RWPE1 (cell line): ENCODE measurements around the gene GKN2.

ENCODE experiments used
- CTCF ChIA-PET: fragments of 350-600 bp; sonication (Branson Sonifier 250); formaldehyde crosslinking; extraction: SDS; loops from one replicate; lab custom pipeline; 2021; lab: Yijun Ruan, JAX
- POLR2A ChIA-PET: fragments of 400-600 bp; formaldehyde crosslinking; extraction: SDS; loops from one replicate; lab custom pipeline; 2020; ENCODE audit warnings: antibody characterized with exemption; ENCODE audit not compliant: low non-redundant PET; lab: Yijun Ruan, JAX
- DNase-seq: peaks from one replicate; pipeline ENCODE4 v3.0.0; 2012; ENCODE audit warnings: low spot score
- H3K27ac ChIP-seq: fragments of 450-650 bp; 2 replicates; pipeline ENCODE4 v1.5.1; 2017
- TF ChIP-seq, protein P1 (sequence below): fragments of 450-650 bp; conservative IDR thresholded peaks from 2 replicates; pipeline ENCODE4 v1.5.1; 2017; ENCODE audit warnings: low read depth, mild to moderate bottlenecking

Gene GKN2

DNA sequence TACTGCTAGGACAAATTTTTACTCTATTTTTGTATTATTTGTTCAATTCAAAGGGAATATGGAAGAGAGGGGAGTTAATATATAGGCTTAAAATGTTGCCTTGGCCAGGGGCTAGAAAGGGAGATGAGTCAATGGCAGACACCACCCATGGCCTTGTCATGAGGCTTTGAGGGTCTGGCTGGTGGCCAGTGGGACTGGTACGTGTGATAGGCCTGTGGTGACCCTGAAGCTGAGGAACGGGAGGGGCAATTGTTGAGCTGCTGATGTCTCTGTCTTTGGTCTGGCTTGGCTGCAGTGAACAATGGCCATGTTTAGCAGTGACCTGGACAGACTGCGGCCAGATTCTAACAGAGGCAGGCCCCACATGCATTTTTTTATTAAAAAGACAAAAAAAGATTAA is 40.2 kb upstream of the GKN2 start:
- CTCF ChIA-PET, result no interaction called here

DNA sequence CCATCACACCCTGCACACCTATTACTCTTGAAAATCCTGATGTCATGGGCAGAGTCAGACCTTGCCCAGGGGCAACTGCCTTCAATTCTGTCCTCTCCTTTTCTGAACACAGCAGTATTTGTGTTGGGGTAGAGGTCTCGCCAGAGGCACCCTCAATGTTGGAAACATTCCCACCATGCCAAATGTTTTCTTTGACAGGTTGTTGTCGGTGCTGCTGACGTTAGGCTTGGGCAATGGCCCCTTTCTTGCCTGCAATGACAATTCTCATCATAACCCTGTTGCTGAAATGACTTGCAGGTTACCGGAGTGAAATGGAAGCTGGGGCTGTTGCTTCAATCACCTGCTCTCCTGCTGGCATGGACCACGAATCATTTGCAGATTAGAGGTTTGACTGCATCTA is 39.6 kb upstream of the GKN2 start:
- TF ChIP-seq, protein P1, sequence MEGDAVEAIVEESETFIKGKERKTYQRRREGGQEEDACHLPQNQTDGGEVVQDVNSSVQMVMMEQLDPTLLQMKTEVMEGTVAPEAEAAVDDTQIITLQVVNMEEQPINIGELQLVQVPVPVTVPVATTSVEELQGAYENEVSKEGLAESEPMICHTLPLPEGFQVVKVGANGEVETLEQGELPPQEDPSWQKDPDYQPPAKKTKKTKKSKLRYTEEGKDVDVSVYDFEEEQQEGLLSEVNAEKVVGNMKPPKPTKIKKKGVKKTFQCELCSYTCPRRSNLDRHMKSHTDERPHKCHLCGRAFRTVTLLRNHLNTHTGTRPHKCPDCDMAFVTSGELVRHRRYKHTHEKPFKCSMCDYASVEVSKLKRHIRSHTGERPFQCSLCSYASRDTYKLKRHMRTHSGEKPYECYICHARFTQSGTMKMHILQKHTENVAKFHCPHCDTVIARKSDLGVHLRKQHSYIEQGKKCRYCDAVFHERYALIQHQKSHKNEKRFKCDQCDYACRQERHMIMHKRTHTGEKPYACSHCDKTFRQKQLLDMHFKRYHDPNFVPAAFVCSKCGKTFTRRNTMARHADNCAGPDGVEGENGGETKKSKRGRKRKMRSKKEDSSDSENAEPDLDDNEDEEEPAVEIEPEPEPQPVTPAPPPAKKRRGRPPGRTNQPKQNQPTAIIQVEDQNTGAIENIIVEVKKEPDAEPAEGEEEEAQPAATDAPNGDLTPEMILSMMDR, result no peak
- no peak for DNase-seq
- no peak overlapping the region for H3K27ac ChIP-seq
- POLR2A ChIA-PET, result no interaction called here
- CTCF ChIA-PET, result interaction anchor here (0.6 kb wide), 1 partner anchor 10 kb away, joined by 4 read pairs; no protein-coding TSS in a partner anchor

More for the DNA sequence above, 40.2 kb upstream of the GKN2 start:
- no peak overlapping the region for H3K27ac ChIP-seq
- DNase-seq, result no peak
- TF ChIP-seq, protein P1, result no peak
- POLR2A ChIA-PET, result no interaction called here

DNA sequence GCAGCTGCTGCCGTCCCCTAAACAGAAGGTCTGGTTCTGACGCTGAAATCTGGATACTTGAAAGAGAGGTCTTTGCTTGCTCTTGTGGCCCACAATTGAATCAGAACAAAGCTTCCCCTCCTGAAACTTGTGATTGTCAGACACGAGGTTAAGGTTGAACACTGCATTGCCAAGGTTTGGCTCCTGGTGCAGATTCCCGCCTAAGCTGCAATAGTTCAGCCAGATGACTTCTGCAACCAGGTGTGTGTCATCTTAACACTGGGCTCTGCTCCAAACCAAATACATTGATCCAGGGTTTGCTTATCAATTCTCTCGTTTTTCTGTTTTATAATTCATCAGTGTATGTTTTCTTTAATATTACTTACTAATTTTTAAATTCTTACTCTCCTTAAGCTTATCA is 36.3 kb upstream of the GKN2 start:
- no peak overlapping the region for H3K27ac ChIP-seq
- no peak for DNase-seq
- TF ChIP-seq, protein P1, result no peak
- POLR2A ChIA-PET, result no interaction called here
- CTCF ChIA-PET, result no interaction called here

DNA sequence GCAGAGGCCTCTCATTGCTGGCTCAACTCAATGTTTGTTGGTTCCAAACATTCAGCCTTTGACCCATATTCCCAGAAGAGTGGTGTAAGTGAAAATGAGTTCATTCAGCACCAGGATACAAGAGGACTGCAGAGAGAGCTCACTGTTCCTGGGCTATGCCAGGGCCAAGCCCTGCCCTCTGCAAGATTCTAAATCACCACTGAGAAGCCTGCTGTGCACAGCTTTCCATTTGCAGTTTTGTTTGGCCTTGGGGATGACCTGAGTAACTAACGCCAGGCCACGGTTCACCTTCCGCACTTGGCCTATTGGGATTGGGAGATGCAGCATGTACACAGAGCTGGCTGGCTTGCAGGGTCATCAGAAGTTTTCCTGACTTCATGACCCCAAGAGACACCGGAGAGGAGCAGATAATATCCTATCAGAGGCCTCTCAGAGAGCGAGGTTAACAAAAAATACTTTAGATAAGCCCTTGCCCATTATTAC is 34.4 kb upstream of the GKN2 start:
- CTCF ChIA-PET, result no interaction called here
- TF ChIP-seq, protein P1, result no peak
- POLR2A ChIA-PET, result no interaction called here

DNA sequence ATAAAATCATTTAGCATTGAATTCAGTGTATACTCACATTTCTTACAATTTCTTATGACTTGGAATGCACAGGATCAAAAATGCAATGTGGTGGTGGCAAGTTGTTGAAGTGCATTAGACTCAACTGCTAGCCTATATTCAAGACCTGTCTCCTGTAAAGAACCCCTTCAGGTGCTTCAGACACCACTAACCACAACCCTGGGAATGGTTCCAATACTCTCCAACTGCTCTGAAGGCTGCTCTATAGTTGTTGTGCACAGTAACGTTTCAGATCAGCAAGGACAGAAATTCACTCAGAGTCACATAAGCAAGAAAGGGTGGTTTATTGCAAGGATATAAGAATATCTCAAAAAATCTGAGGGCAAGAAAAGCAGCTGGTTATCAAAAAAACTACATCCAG is 28.3 kb upstream of the GKN2 start:
- no peak overlapping the region for H3K27ac ChIP-seq
- ChIA-PET CTCF (no interaction called here), POLR2A (no interaction called here)
- TF ChIP-seq, protein P1, result no peak
- DNase-seq, result no peak

More for the DNA sequence above, 34.4 kb upstream of the GKN2 start:
- no peak overlapping the region for H3K27ac ChIP-seq
- no peak for DNase-seq

DNA sequence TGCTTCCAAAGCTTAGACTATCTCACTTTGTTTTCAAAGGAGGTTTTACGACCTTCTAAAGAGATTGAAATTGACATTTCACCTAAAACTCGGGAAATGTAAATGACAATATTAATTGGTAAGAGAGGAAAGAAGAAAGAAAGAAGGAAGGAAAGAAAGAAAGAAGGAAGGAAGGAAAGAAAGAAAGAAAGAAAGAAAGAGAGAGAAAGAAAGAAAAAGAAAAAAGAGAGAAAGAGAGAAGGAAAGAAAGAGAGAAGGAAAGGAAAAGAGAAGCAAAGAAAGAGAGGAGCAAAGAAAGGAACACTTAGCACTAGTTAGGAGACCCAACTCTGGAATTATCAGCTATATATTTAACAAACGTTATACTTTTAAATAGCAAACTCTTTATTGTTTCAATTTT is 25.4 kb upstream of the GKN2 start:
- ChIA-PET POLR2A (no interaction called here), CTCF (no interaction called here)
- TF ChIP-seq, protein P1, result no peak

More for the DNA sequence above, 25.4 kb upstream of the GKN2 start:
- no peak overlapping the region for H3K27ac ChIP-seq
- DNase-seq, result no peak
